K562 (cell line): ENCODE measurements around the gene PLAAT1. TPM values are rescaled to one million over a fixed set of nuclear protein-coding genes. Genes with fewer than 3 reads are reported as not detected.

Experiments used
- ATAC-seq: fragments of 200-7000 bp; cut with Tn5 transposase; 3 replicates; pipeline ENCODE4 v1.9.1; 2020; ENCODE audit warnings: moderate library complexity
- BruUV-seq: library from RNA; stranded (reverse); fragments of 400-500 nt; replicated peaks from 2 replicates; lab custom pipeline; 2021; lab: Mats Ljungman, UMichigan
- CTCF ChIA-PET: fragments of 300-600 bp; formaldehyde crosslinking; extraction: SDS; loops from one replicate; lab custom pipeline; 2021; ENCODE audit warnings: low intra/inter-chr PET ratio; lab: Yijun Ruan, JAX
- POLR2A ChIA-PET: fragments of 300-600, 350-650 bp; sonication (Branson Sonifier 250); formaldehyde crosslinking; extraction: SDS; loops from one replicate; lab custom pipeline; 2021; ENCODE audit warnings: antibody characterized with exemption, inconsistent platforms; lab: Yijun Ruan, JAX
- DNase-seq, 4 experiments: peaks; one replicate each; pipeline versions ENCODE4 v3.0.0 to v3.0.0-alpha.2; 2011 to 2018; ENCODE audit warnings: low spot score in 3 of 4, mixed read lengths in 3 of 4; ENCODE audit errors: extremely low read depth in 1 of 4
- FAIRE-seq: peaks from 2 replicates; lab custom pipeline; 2011; peaks lifted over from hg19 to GRCh38; lab: Jason Lieb, UNC
- H2AFZ ChIP-seq: 2 replicates; pipeline ENCODE4 v1.6.0; 2011; ENCODE audit warnings: low read depth, low read length, control low read depth, inconsistent platforms
- H3K27ac ChIP-seq: fragments of 200-600 bp; 3 replicates; pipeline ENCODE4 v1.8.0; 2011; ENCODE audit warnings: low read depth, mild to moderate bottlenecking, control low read depth, inconsistent platforms, low read length, moderate library complexity, mixed read lengths; ENCODE audit errors: extremely low read depth
- H3K27me3 ChIP-seq, 2 experiments: fragments of 300-600 bp in 1 of 2; 2 replicates in 1 of 2; 3 replicates in 1 of 2; pipeline versions ENCODE4 v1.6.0 to v1.8.0; 2011; ENCODE audit warnings: inconsistent platforms in 2 of 2, low read length in 2 of 2, mild to moderate bottlenecking in 1 of 2, mixed read lengths in 1 of 2, moderate library complexity in 1 of 2; ENCODE audit not compliant: control insufficient read depth in 2 of 2, insufficient read depth in 2 of 2
- H3K36me3 ChIP-seq: fragments of 300-600 bp; 3 replicates; pipeline ENCODE4 v1.8.0; 2011; ENCODE audit warnings: mild to moderate bottlenecking, low read length, inconsistent platforms; ENCODE audit not compliant: control insufficient read depth, insufficient read depth
- H3K4me1 ChIP-seq, 2 experiments: fragments of 200-600 bp in 1 of 2; replicated peaks in 1 of 2; 2 replicates in 1 of 2; 3 replicates in 1 of 2; pipeline versions ENCODE4 v1.5.1 to v1.8.0; 2011; ENCODE audit warnings: inconsistent platforms in 2 of 2, low read length in 2 of 2, mild to moderate bottlenecking in 1 of 2, mixed read lengths in 1 of 2, moderate library complexity in 1 of 2; ENCODE audit not compliant: control insufficient read depth in 2 of 2, insufficient read depth in 2 of 2
- H3K4me2 ChIP-seq: 2 replicates; pipeline ENCODE4 v1.6.1; 2011; ENCODE audit warnings: low read length, control low read depth, inconsistent platforms, mixed read lengths; ENCODE audit not compliant: insufficient read depth
- H3K4me3 ChIP-seq: fragments of 200-600 bp; sonication (generic), shearing (Covaris generic); 2 replicates; pipeline ENCODE4 v1.5.1; 2016; ENCODE audit warnings: control low read depth, inconsistent platforms
- H3K79me2 ChIP-seq: fragments of 200-600 bp; 3 replicates; pipeline ENCODE4 v1.8.0; 2011; ENCODE audit warnings: low read length, inconsistent platforms; ENCODE audit not compliant: control insufficient read depth, insufficient read depth
- H3K9ac ChIP-seq, 2 experiments: 2 replicates each; pipeline versions ENCODE4 v1.6.0 to v1.6.1; 2011; ENCODE audit warnings: low read depth in 2 of 2, low read length in 2 of 2, control low read depth in 1 of 2, inconsistent platforms in 1 of 2, mild to moderate bottlenecking in 1 of 2, mixed read lengths in 1 of 2; ENCODE audit not compliant: insufficient read depth in 1 of 2
- H3K9me1 ChIP-seq: one replicate; pipeline ENCODE4 v1.6.0; 2011; ENCODE audit warnings: inconsistent platforms, mild to moderate bottlenecking, low read length, moderate library complexity; ENCODE audit not compliant: control insufficient read depth, insufficient read depth
- H3K9me3 ChIP-seq: replicated peaks from 2 replicates; pipeline ENCODE4 v1.5.1; 2011; ENCODE audit warnings: low read depth, low read length, inconsistent platforms; ENCODE audit not compliant: control insufficient read depth, insufficient read depth
- H4K20me1 ChIP-seq: replicated peaks from 2 replicates; pipeline ENCODE4 v1.6.1; 2011; ENCODE audit warnings: low read length, inconsistent platforms, mixed read lengths; ENCODE audit not compliant: control insufficient read depth, insufficient read depth
- ARID1B ChIP-seq: fragments of 450-650 bp; IDR thresholded peaks from 2 replicates; pipeline ENCODE4 v1.6.1; 2016; ENCODE audit warnings: antibody characterized with exemption, mild to moderate bottlenecking, inconsistent platforms
- CREB1 ChIP-seq, 2 experiments: sonication (generic) in 1 of 2; formaldehyde crosslinking in 1 of 2; IDR thresholded peaks; 2 replicates each; pipeline versions ENCODE4 v1.6.1 to v1.8.0; 2012 to 2022; ENCODE audit warnings: inconsistent platforms in 1 of 2, mild to moderate bottlenecking in 1 of 2, missing genetic modification reagents in 1 of 2, moderate library complexity in 1 of 2
- DPF2 ChIP-seq: fragments of 450-650 bp; IDR thresholded peaks from 2 replicates; pipeline ENCODE4 v1.6.1; 2016
- FOXO4 ChIP-seq: fragments of 450-650 bp; formaldehyde crosslinking; IDR thresholded peaks from 2 replicates; pipeline ENCODE4 v1.4.0; 2020; ENCODE audit warnings: mild to moderate bottlenecking, moderate library complexity
- MCM2 ChIP-seq: fragments of 450-650 bp; IDR thresholded peaks from 2 replicates; pipeline ENCODE4 v1.6.1; 2017; ENCODE audit warnings: low read depth, mild to moderate bottlenecking
- PCBP2 ChIP-seq: fragments of 200-400 bp; formaldehyde crosslinking; IDR thresholded peaks from 2 replicates; pipeline ENCODE4 v1.6.1; 2018; ENCODE audit warnings: low read length, low read depth, mild to moderate bottlenecking, moderate library complexity; ENCODE audit not compliant: poor library complexity, severe bottlenecking
- POLR2H ChIP-seq: IDR thresholded peaks from 2 replicates; pipeline ENCODE4 v1.6.1; 2016; ENCODE audit warnings: missing genetic modification characterization, low read depth, mild to moderate bottlenecking, control low read depth, missing compliant biosample characterization, moderate library complexity
- SMAD3 ChIP-seq: fragments of 450-650 bp; formaldehyde crosslinking; conservative IDR thresholded peaks from 2 replicates; pipeline ENCODE4 v1.4.0; 2020; ENCODE audit warnings: mild to moderate bottlenecking
- SMARCB1 ChIP-seq: IDR thresholded peaks from 2 replicates; pipeline ENCODE4 v1.6.1; 2011; ENCODE audit warnings: improper control_type of control experiment, low read depth; ENCODE audit not compliant: insufficient read length
- STAT5A ChIP-seq: IDR thresholded peaks from 2 replicates; pipeline ENCODE4 v1.6.1; 2012; ENCODE audit warnings: low read length, inconsistent platforms, borderline replicate concordance
- STAT5B ChIP-seq: fragments of 250-450 bp; sonication (Bioruptor Pico); IDR thresholded peaks from 2 replicates; pipeline ENCODE4 v1.8.0; 2021; ENCODE audit warnings: mild to moderate bottlenecking, inconsistent platforms
- ZFP30 ChIP-seq: fragments of 250-450 bp; sonication (Bioruptor Pico); IDR thresholded peaks from 2 replicates; pipeline ENCODE4 v1.8.0; 2022; ENCODE audit warnings: moderate library complexity, mild to moderate bottlenecking, inconsistent platforms, borderline replicate concordance
- ZNF551 ChIP-seq: fragments of 250-450 bp; sonication (Bioruptor Pico); IDR thresholded peaks from 2 replicates; pipeline ENCODE4 v1.5.0; 2021; ENCODE audit warnings: mild to moderate bottlenecking, moderate library complexity
- WGBS: fragments of 100-300 bp; shearing (Covaris generic); methylation state at CpG from one replicate; pipeline ENCODE4 v1.1.6; 2016; ENCODE audit warnings: low coverage, mixed read lengths; ENCODE audit not compliant: insufficient coverage; ENCODE audit errors: missing lambda C conversion rate; 5-methylcytosine and 5-hydroxymethylcytosine counted together
- in situ Hi-C: fragments of 300-500 bp; cut with MboI; formaldehyde crosslinking; loops from 4 replicates; pipeline ENCODE4 v1.15.0; 2018; ENCODE audit warnings: inconsistent platforms, mixed read lengths
- intact Hi-C: fragments of 100-400 bp; cut with micrococcal nuclease; formaldehyde crosslinking; loops from 2 replicates; pipeline ENCODE4 v1.14.2; 2022
- polyA plus RNA-seq, 8 experiments: library from polyadenylated mRNA; depleted of rRNA in 4 of 8; stranded (reverse) in 5 of 8; unstranded in 3 of 8; fragments of >200 nt; fragmentation: Nextera tagmentation in 2 of 8; fragmentation: Illumina TruSeq in 1 of 8; extraction: Ambion mirVana in 2 of 8; extraction: Trizol in 1 of 8; gene quantifications; 2 replicates each; pipeline versions ENCODE4 v1.2.1 to v1.2.3, GENCODE V29; 2011 to 2014; ENCODE audit warnings: inconsistent platforms in 1 of 8, missing spikeins in 1 of 8
- total RNA-seq, 7 experiments: library from RNA; depleted of rRNA in 6 of 7; stranded (reverse); fragments of >200 nt in 6 of 7; fragmentation: Illumina TruSeq in 2 of 7; extraction: Trizol in 2 of 7; gene quantifications; 2 replicates each; pipeline versions ENCODE4 v1.2.1 to v1.2.3, GENCODE V29; 2011 to 2021; ENCODE audit warnings: low replicate concordance in 1 of 7

PLAAT1 gene
- total and polyA plus RNA-seq, 9 of the 15 experiments (the other 6 are each of a cell fraction or from before 2014, with no cell fraction given), result 0.34 to 3.1 (median 1.5) TPM

GRCh38 chr3:193295985-193296384 is 55.0 kb downstream of the PLAAT1 start:
- Histone ChIP-seq H3K9ac (no peak overlapping the region), H3K27ac (no peak overlapping the region), H3K9me3 (no peaks in the 10 kb centered on the region), H3K9me1 (no peaks in the 10 kb centered on the region), H3K36me3 (no peaks in the 10 kb centered on the region), H2AFZ (no peak overlapping the region), H3K4me3 (no peak overlapping the region), H4K20me1 (no peaks in the 10 kb centered on the region), H3K4me1 (no peaks in the 10 kb centered on the region), H3K4me2 (no peak overlapping the region), H3K79me2 (no peaks in the 10 kb centered on the region), H3K27me3 (no peaks in the 10 kb centered on the region)
- 0% methylated on average over 2 of the region's 2 CpGs for WGBS
- TF ChIP-seq ARID1B (no peak), SMAD3 (no peak), CREB1 (IDR thresholded peaks at IDR 0.05) (no peak), CREB1 (CRISPR knock-in tag; IDR thresholded peaks at IDR 0.05) (no peak), PCBP2 (no peak), ZFP30 (CRISPR knock-in tag) (no peak), POLR2H (tag) (no peak), DPF2 (no peak), STAT5B (CRISPR knock-in tag) (no peak), STAT5A (no peak), ZNF551 (CRISPR knock-in tag) (no peak), FOXO4 (CRISPR knock-in tag) (no peak), SMARCB1 (no peak), MCM2 (no peak)
- FAIRE-seq (no peak), ATAC-seq (no peak), DNase-seq (no peak)
- CTCF ChIA-PET, result no interaction called here
- in situ Hi-C loops, result no loop called here
- BruUV-seq, result no TSS peak
- intact Hi-C loops, result no loop called here
- POLR2A ChIA-PET, result no interaction called here
